NCI-H748 (cell line): ENCODE measurements around the gene SLC10A7.

Source experiments
- DNase-seq: peaks from one replicate; lab custom pipeline; 2025; ENCODE audit not compliant: unreplicated experiment; lab: John Stamatoyannopoulos, UW

Gene SLC10A7

GRCh38 chr4:146495269-146495668 is 26.5 kb downstream of the SLC10A7 start:
- DNase-seq, result no peak

GRCh38 chr4:146494143-146494542 is 27.6 kb downstream of the SLC10A7 start:
- DNase-seq, result no peak

- no peak for DNase-seq
Measured at GRCh38 chr4:146490106-146490505, 31.6 kb downstream of the SLC10A7 start.

- no peak for DNase-seq
Measured at GRCh38 chr4:146488495-146489174, 33.1 kb downstream of the SLC10A7 start.

- DNase-seq, result no peak
Measured at GRCh38 chr4:146486565-146486964, 35.2 kb downstream of the SLC10A7 start.

GRCh38 chr4:146485968-146486367 is 35.8 kb downstream of the SLC10A7 start:
- DNase-seq, result no peak

GRCh38 chr4:146482788-146483187 is 39.0 kb downstream of the SLC10A7 start:
- DNase-seq, result no peak

GRCh38 chr4:146481246-146481645 is 40.5 kb downstream of the SLC10A7 start:
- no peak for DNase-seq

- no peak for DNase-seq
Measured at GRCh38 chr4:146478009-146478408, 43.7 kb downstream of the SLC10A7 start.

GRCh38 chr4:146477054-146477453 is 44.7 kb downstream of the SLC10A7 start:
- no peak for DNase-seq

GRCh38 chr4:146472404-146472803 is 49.3 kb downstream of the SLC10A7 start:
- DNase-seq, result peak; percentile 1

GRCh38 chr4:146470604-146471003 is 51.1 kb downstream of the SLC10A7 start:
- DNase-seq, result no peak

GRCh38 chr4:146469022-146469421 is 52.7 kb downstream of the SLC10A7 start:
- DNase-seq, result no peak

GRCh38 chr4:146465628-146466027 is 56.1 kb downstream of the SLC10A7 start:
- DNase-seq, result no peak

GRCh38 chr4:146462251-146462650 is 59.5 kb downstream of the SLC10A7 start:
- no peak for DNase-seq

GRCh38 chr4:146458594-146458993 is 63.1 kb downstream of the SLC10A7 start:
- DNase-seq, result no peak

GRCh38 chr4:146456681-146457080 is 65.1 kb downstream of the SLC10A7 start:
- DNase-seq, result no peak

GRCh38 chr4:146453181-146453807 is 68.4 kb downstream of the SLC10A7 start:
- DNase-seq, result no peak

- no peak for DNase-seq
Measured at GRCh38 chr4:146450524-146450923, 71.2 kb downstream of the SLC10A7 start.

GRCh38 chr4:146446555-146446954 is 75.2 kb downstream of the SLC10A7 start:
- DNase-seq, result no peak

GRCh38 chr4:146445198-146446150 is 76.3 kb downstream of the SLC10A7 start:
- no peak for DNase-seq

- DNase-seq, result no peak
Measured at GRCh38 chr4:146443525-146443924, 78.2 kb downstream of the SLC10A7 start.
